Keratinocyte (primary cell): Measurements from ENCODE around the gene MICAL2.

Experiments used
- CTCF ChIP-seq, 3 experiments: IDR thresholded peaks in 1 of 3; conservative IDR thresholded peaks in 1 of 3; optimal IDR thresholded peaks in 1 of 3; 2 replicates in 2 of 3; 3 replicates in 1 of 3; pipeline versions ENCODE3 to v1.5.1; 2011; ENCODE audit warnings: low read length in 3 of 3, mild to moderate bottlenecking in 3 of 3, moderate library complexity in 2 of 3, control low read depth in 1 of 3, inconsistent platforms in 1 of 3; ENCODE audit not compliant: insufficient read depth in 2 of 3; ENCODE audit errors: extremely low read depth in 1 of 3
- EZH2 ChIP-seq: IDR thresholded peaks from one replicate; pipeline ENCODE4 v1.6.1; 2012; ENCODE audit warnings: inconsistent platforms, mild to moderate bottlenecking, low read length, moderate library complexity

- no peak for TF ChIP-seq CTCF (optimal IDR thresholded peaks at IDR 0.05 in 1 of 3, IDR thresholded peaks at IDR 0.05 in 1 of 3, conservative IDR thresholded peaks at IDR 0.05 in 1 of 3; ENCODE audit: extremely low read depth in 1 of 3, insufficient read depth in 2 of 3, low read length in 3 of 3)
- no peak for TF ChIP-seq EZH2
Observed at GRCh38 chr11:12229450-12230229, 119.2 kb downstream of the MICAL2 start.
